SK-N-DZ (cell line): ENCODE data around the gene PIP4K2C. TPM values are rescaled to one million over a fixed set of nuclear protein-coding genes. Genes with fewer than 3 reads are reported as not detected.
A peak's percentile ranks its signal among the peaks of the same experiment; 100 is the strongest.

Experiments
- DNase-seq: peaks from one replicate; pipeline ENCODE4 v3.0.0-alpha.2; 2015; ENCODE audit warnings: low spot score
- polyA plus RNA-seq, 2 experiments: library from polyadenylated mRNA; depleted of rRNA; stranded (reverse); fragments of >200 nt; gene quantifications; 2 replicates each; pipeline ENCODE4 v1.2.3, GENCODE V29; 2014

The PIP4K2C gene
- polyA plus RNA-seq (2014; cell fraction: cytosol; rRNA removed), result 21.4 and 26.5 TPM in 2 replicates
- polyA plus RNA-seq (2014; cell fraction: nucleus; rRNA removed), result 19.3 and 24.9 TPM in 2 replicates

GRCh38 chr12:57590864-57591781, at the start of gene PIP4K2C:
Gene PIP4K2C (plus strand): TSS chr12:57591192. CDS start chr12:57591290, 98 bp downstream.
- DNase-seq, result peak; percentile 74

GRCh38 chr12:57541717-57542116, 49.3 kb upstream of the PIP4K2C start:
- no peak for DNase-seq

GRCh38 chr12:57543581-57543980, 47.4 kb upstream of the PIP4K2C start:
- DNase-seq, result no peak

GRCh38 chr12:57545809-57546437, 45.1 kb upstream of the PIP4K2C start:
- DNase-seq, result no peak

- peak; percentile 98 for DNase-seq
Observed at GRCh38 chr12:57546438-57547287, 44.3 kb upstream of the PIP4K2C start, which contains the start of gene DCTN2. Gene DCTN2 (minus strand): TSS chr12:57547192. CDS start chr12:57547063, 129 bp downstream.

- no peak for DNase-seq
Observed at GRCh38 chr12:57547288-57548012, 43.5 kb upstream of the PIP4K2C start.

GRCh38 chr12:57548013-57548315, 43.0 kb upstream of the PIP4K2C start:
- no peak for DNase-seq

- DNase-seq, result no peak
Observed at GRCh38 chr12:57548488-57548887, 42.5 kb upstream of the PIP4K2C start.

- DNase-seq, result no peak
Observed at GRCh38 chr12:57549203-57549908, 41.6 kb upstream of the PIP4K2C start.

GRCh38 chr12:57549909-57550640, 40.9 kb upstream of the PIP4K2C start, which contains the start of gene KIF5A:
Gene KIF5A (plus strand): TSS chr12:57550044. CDS start chr12:57550272, 228 bp downstream.
- peak; percentile 73 for DNase-seq

GRCh38 chr12:57550641-57551549, 40.1 kb upstream of the PIP4K2C start:
- DNase-seq, result no peak

- no peak for DNase-seq
Observed at GRCh38 chr12:57551637-57552305, 39.2 kb upstream of the PIP4K2C start.

GRCh38 chr12:57552306-57552651, 38.7 kb upstream of the PIP4K2C start:
- no peak for DNase-seq

GRCh38 chr12:57552835-57553313, 38.1 kb upstream of the PIP4K2C start:
- no peak for DNase-seq

GRCh38 chr12:57553343-57554202, 37.4 kb upstream of the PIP4K2C start:
- no peak for DNase-seq

- DNase-seq, result no peak
Observed at GRCh38 chr12:57554453-57554852, 36.5 kb upstream of the PIP4K2C start.

GRCh38 chr12:57554897-57555296, 36.1 kb upstream of the PIP4K2C start:
- no peak for DNase-seq
